ENCODE data around the gene PGF.

DNA sequence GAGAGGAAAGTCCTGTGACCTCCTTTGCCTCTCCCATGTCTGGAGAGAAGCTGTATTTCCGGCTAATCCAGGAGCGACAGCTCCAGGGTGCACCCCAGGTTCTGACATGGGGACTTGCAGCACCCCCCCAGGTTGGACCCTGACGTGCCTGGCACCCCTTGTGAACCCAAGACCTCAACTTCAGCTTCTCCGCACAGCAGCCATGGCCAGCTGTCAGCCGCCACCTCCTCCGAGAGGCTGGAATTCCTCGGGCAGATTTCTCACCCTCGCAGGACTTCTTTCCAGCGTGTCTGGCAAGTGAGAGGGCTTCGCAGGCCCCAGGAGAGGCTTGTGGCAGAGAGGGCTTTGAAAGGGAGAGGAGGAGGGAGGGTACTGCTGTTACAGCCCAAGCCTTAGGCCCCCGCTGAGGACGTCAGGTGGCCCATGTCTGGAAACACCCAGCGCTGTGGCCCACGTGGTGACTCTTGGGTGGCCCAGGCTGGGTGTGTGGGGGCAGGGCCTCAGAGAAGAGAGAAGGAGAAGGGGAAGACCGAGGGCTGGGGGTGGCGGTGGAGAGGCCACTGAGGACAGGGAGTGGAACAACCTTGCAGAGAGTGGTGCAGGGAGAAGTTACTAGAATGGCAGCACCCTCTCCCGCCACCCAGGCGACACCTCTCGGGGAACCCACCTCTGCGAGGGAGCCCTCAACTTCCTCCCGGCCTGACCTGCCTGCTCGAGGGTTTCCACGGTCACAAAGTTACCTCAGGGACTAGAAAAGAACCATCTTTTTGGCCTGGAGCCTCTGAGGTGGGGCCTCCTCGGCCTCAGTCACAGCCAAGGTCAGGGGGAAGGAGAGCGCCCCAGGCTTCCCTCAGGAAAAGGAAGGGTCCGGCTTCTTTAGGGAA is 20.7 kb downstream of the PGF start:
- TF ChIP-seq, protein P1, sequence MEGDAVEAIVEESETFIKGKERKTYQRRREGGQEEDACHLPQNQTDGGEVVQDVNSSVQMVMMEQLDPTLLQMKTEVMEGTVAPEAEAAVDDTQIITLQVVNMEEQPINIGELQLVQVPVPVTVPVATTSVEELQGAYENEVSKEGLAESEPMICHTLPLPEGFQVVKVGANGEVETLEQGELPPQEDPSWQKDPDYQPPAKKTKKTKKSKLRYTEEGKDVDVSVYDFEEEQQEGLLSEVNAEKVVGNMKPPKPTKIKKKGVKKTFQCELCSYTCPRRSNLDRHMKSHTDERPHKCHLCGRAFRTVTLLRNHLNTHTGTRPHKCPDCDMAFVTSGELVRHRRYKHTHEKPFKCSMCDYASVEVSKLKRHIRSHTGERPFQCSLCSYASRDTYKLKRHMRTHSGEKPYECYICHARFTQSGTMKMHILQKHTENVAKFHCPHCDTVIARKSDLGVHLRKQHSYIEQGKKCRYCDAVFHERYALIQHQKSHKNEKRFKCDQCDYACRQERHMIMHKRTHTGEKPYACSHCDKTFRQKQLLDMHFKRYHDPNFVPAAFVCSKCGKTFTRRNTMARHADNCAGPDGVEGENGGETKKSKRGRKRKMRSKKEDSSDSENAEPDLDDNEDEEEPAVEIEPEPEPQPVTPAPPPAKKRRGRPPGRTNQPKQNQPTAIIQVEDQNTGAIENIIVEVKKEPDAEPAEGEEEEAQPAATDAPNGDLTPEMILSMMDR (IDR thresholded peaks at IDR 0.05; ENCODE audit: low read depth, low read length, missing input control) = no peak
- TF ChIP-seq GABPA (IDR thresholded peaks at IDR 0.05 in 1 of 2, conservative IDR thresholded peaks at IDR 0.05 in 1 of 2) (no peak), RXRA (IDR thresholded peaks at IDR 0.05) (no peak), HNF4A (conservative IDR thresholded peaks at IDR 0.05) (no peak), JUND (IDR thresholded peaks at IDR 0.05) (no peak), TAF1 (conservative IDR thresholded peaks at IDR 0.05) (no peak), FOXA1 (IDR thresholded peaks at IDR 0.05) (no peak)
- TF ChIP-seq, protein P2, sequence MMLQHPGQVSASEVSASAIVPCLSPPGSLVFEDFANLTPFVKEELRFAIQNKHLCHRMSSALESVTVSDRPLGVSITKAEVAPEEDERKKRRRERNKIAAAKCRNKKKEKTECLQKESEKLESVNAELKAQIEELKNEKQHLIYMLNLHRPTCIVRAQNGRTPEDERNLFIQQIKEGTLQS (IDR thresholded peaks at IDR 0.05) = no peak
- TF ChIP-seq, protein P3, sequence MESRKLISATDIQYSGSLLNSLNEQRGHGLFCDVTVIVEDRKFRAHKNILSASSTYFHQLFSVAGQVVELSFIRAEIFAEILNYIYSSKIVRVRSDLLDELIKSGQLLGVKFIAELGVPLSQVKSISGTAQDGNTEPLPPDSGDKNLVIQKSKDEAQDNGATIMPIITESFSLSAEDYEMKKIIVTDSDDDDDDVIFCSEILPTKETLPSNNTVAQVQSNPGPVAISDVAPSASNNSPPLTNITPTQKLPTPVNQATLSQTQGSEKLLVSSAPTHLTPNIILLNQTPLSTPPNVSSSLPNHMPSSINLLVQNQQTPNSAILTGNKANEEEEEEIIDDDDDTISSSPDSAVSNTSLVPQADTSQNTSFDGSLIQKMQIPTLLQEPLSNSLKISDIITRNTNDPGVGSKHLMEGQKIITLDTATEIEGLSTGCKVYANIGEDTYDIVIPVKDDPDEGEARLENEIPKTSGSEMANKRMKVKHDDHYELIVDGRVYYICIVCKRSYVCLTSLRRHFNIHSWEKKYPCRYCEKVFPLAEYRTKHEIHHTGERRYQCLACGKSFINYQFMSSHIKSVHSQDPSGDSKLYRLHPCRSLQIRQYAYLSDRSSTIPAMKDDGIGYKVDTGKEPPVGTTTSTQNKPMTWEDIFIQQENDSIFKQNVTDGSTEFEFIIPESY (IDR thresholded peaks at IDR 0.05) = no peak
- TF ChIP-seq, protein P4, sequence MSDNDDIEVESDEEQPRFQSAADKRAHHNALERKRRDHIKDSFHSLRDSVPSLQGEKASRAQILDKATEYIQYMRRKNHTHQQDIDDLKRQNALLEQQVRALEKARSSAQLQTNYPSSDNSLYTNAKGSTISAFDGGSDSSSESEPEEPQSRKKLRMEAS (IDR thresholded peaks at IDR 0.05) = no peak

All from liver (tissue), 3 donors.